ENCODE measurements around the gene CBLN3.

Gene CBLN3

GRCh38 chr14:24442240-24443052, 13.0 kb upstream of the CBLN3 start, which contains the start of gene SDR39U1:
SDR39U1 (minus strand) TSS chr14:24442776; CDS start chr14:24442769, 7 bp downstream.
- DNase-seq (ENCODE audit: extremely low read depth, low read depth): peak; percentile 98
- TF ChIP-seq CTCF (IDR thresholded peaks at IDR 0.05; ENCODE audit: low read depth, low read length): no peak

GRCh38 chr14:24441904-24442239, 12.4 kb upstream of the CBLN3 start:
- TF ChIP-seq CTCF (IDR thresholded peaks at IDR 0.05; ENCODE audit: low read depth, low read length): no peak
- no peak for DNase-seq (ENCODE audit: extremely low read depth, low read depth)

- TF ChIP-seq CTCF (IDR thresholded peaks at IDR 0.05; ENCODE audit: low read depth, low read length): no peak
- DNase-seq (ENCODE audit: extremely low read depth, low read depth): no peak
Observed at GRCh38 chr14:24441485-24441884, 12.0 kb upstream of the CBLN3 start.

- TF ChIP-seq CTCF (IDR thresholded peaks at IDR 0.05; ENCODE audit: low read depth, low read length): no peak
- DNase-seq (ENCODE audit: extremely low read depth, low read depth): no peak
Observed at GRCh38 chr14:24440606-24441399, 11.3 kb upstream of the CBLN3 start.

- no peak for DNase-seq (ENCODE audit: extremely low read depth, low read depth)
- TF ChIP-seq CTCF (IDR thresholded peaks at IDR 0.05; ENCODE audit: low read depth, low read length): no peak
Observed at GRCh38 chr14:24439830-24440605, 10.6 kb upstream of the CBLN3 start.

GRCh38 chr14:24439257-24439656, 9.8 kb upstream of the CBLN3 start:
- TF ChIP-seq CTCF (IDR thresholded peaks at IDR 0.05; ENCODE audit: low read depth, low read length): no peak
- no peak for DNase-seq (ENCODE audit: extremely low read depth, low read depth)
